Spleen (tissue), 11 donors: ENCODE measurements around the gene ZW10. TPM values are rescaled to one million over a fixed set of nuclear protein-coding genes. Genes with fewer than 3 reads are reported as not detected.

Source experiments
- DNase-seq: peaks from one replicate; pipeline ENCODE4 v3.0.0-alpha.2; 2020
- H3K27ac ChIP-seq, 8 donors: fragments of 200-600 bp; sonication (generic) in 7 of 8; 1 replicate in 4 of 8; 2 replicates in 4 of 8; pipeline versions ENCODE4 v1.5.0 to v1.8.0; 2016 to 2021; ENCODE audit warnings: inconsistent platforms in 4 of 8, mild to moderate bottlenecking in 4 of 8, moderate library complexity in 1 of 8
- H3K27me3 ChIP-seq, 7 donors: fragments of 200-600 bp; sonication (generic) in 6 of 7; replicated peaks in 1 of 7; 1 replicate in 4 of 7; 2 replicates in 3 of 7; pipeline versions ENCODE4 v1.5.0 to v1.8.0; 2016 to 2021; ENCODE audit warnings: inconsistent platforms in 3 of 7, mild to moderate bottlenecking in 1 of 7
- H3K36me3 ChIP-seq, 6 donors: fragments of 200-600 bp; sonication (generic) in 5 of 6; 1 replicate in 4 of 6; 2 replicates in 2 of 6; pipeline versions ENCODE4 v1.5.0 to v1.8.0; 2016 to 2021; ENCODE audit warnings: inconsistent platforms in 2 of 6
- H3K4me1 ChIP-seq, 6 donors: fragments of 200-600 bp; sonication (generic) in 5 of 6; 1 replicate in 3 of 6; 2 replicates in 3 of 6; pipeline versions ENCODE4 v1.5.0 to v1.8.0; 2016 to 2021; ENCODE audit warnings: inconsistent platforms in 3 of 6
- H3K4me3 ChIP-seq, 8 donors: fragments of 200-600 bp; sonication (generic) in 7 of 8; 1 replicate in 4 of 8; 2 replicates in 4 of 8; pipeline versions ENCODE4 v1.5.0 to v1.8.0; 2016 to 2021; ENCODE audit warnings: inconsistent platforms in 4 of 8, mild to moderate bottlenecking in 4 of 8, moderate library complexity in 2 of 8
- H3K9me3 ChIP-seq, 8 donors: fragments of 200-600 bp; sonication (generic) in 7 of 8; 1 replicate in 4 of 8; 2 replicates in 4 of 8; pipeline versions ENCODE4 v1.5.0 to v1.8.0; 2016 to 2021; ENCODE audit warnings: inconsistent platforms in 4 of 8
- CTCF ChIP-seq, 11 experiments: fragments of 200-600 bp in 7 of 11; fragments of 450-650 bp in 4 of 11; sonication (generic) in 4 of 11; IDR thresholded peaks in 8 of 11; conservative IDR thresholded peaks in 3 of 11; 1 replicate in 7 of 11; 2 replicates in 4 of 11; pipeline versions ENCODE4 v1.4.0 to v1.8.0; 2016 to 2021; ENCODE audit warnings: antibody characterized with exemption in 11 of 11, inconsistent platforms in 4 of 11, mild to moderate bottlenecking in 1 of 11
- POLR2A ChIP-seq, 3 donors: fragments of 450-650 bp; IDR thresholded peaks; one replicate each; pipeline ENCODE4 v1.5.1; 2017; ENCODE audit warnings: antibody characterized with exemption in 3 of 3, mild to moderate bottlenecking in 1 of 3
- POLR2AphosphoS5 ChIP-seq, 3 donors: sonication (generic); formaldehyde crosslinking; IDR thresholded peaks; one replicate each; pipeline ENCODE4 v1.5.1; 2017; ENCODE audit warnings: antibody characterized with exemption in 3 of 3
- WGBS, 5 donors: extraction: QIAGEN DNeasy Blood & Tissue Kit in 3 of 5; methylation state at CpG; one replicate each; pipeline versions ENCODE4 v1.1.5 to v1.1.7; 2013 to 2018; 5-methylcytosine and 5-hydroxymethylcytosine counted together
- intact Hi-C: fragments of 100-400 bp; cut with DNase I; formaldehyde crosslinking; loops from one replicate; pipeline ENCODE4 v1.15.0; 2023; ENCODE audit warnings: low total_unique reads
- polyA plus RNA-seq, 3 donors: library from polyadenylated mRNA; stranded (reverse); fragments of 200-250 nt; gene quantifications; one replicate each; pipeline ENCODE4 v1.2.1, GENCODE V29; 2013
- total RNA-seq, 7 donors: library from RNA; depleted of rRNA in 3 of 7; stranded (reverse); fragments of >200 nt in 3 of 7; fragmentation: NEBNext Ultra II Directional in 4 of 7; extraction: Animal tissue kit (Norgen Biotek cat#: 25700) in 4 of 7; gene quantifications; one replicate each; pipeline versions ENCODE4 v1.1.0 to v1.2.1, GENCODE V29; 2016 to 2021
- donor health status: healthy with polysubstance abuse.
- donor health status: DM: no; HTN: no; CAD: no; lungs with moderate emphysema.
- donor health status: DM: no; HTN: no; CAD: no.
- donor health status: Bipolar disorder and iron deficiency.
- donor health status: healthy.
- donor health status: DM: no; HTN: no; CAD: no.
- donor health status: DM: yes; HTN: yes; CAD: no.

The ZW10 gene
- total and polyA plus RNA-seq, 10 donors, result 3.2 to 15.7 (median 10.9) TPM

- no peaks in the 10 kb centered on the region for H3K27me3 ChIP-seq
- TF ChIP-seq POLR2A (IDR thresholded peaks at IDR 0.05) (no peak), CTCF (IDR thresholded peaks at IDR 0.05 in 8 of 11, conservative IDR thresholded peaks at IDR 0.05 in 3 of 11) (no peak), POLR2AphosphoS5 (IDR thresholded peaks at IDR 0.05) (no peak)
- no peak overlapping the region for H3K4me3 ChIP-seq
- WGBS, 5 donors, result 87 to 95% (median 94%) methylated on average over 5 of the region's 5 CpGs
- intact Hi-C loops, result no loop called here
- no peaks in the 10 kb centered on the region for H3K4me1 ChIP-seq
- H3K36me3 ChIP-seq, result peaks cover 0 to 7% (median 0%) of the 10 kb centered on the region in 6 donors
- no peak overlapping the region for H3K27ac ChIP-seq
- H3K9me3 ChIP-seq, result peaks cover 0 to 1% (median 0%) of the 10 kb centered on the region in 8 donors
- DNase-seq, result no peak
Observed at GRCh38 chr11:113725407-113725806, 48.1 kb downstream of the ZW10 start.

GRCh38 chr11:113724778-113725177 is 48.7 kb downstream of the ZW10 start:
- 86 to 94% (median 90%) methylated on average over 3 of the region's 3 CpGs for WGBS, 5 donors
- intact Hi-C loops, result no loop called here
- Histone ChIP-seq H3K27ac (no peak overlapping the region), H3K27me3 (no peaks in the 10 kb centered on the region), H3K4me3 (no peak overlapping the region), H3K9me3 (peaks cover 0 to 5% (median 0%) of the 10 kb centered on the region in 8 donors), H3K36me3 (peaks cover 0 to 11% (median 0%) of the 10 kb centered on the region in 6 donors), H3K4me1 (no peaks in the 10 kb centered on the region)
- no peak for DNase-seq
- TF ChIP-seq CTCF (IDR thresholded peaks at IDR 0.05 in 8 of 11, conservative IDR thresholded peaks at IDR 0.05 in 3 of 11), result no peak
- no peak for TF ChIP-seq POLR2A (IDR thresholded peaks at IDR 0.05)
- no peak for TF ChIP-seq POLR2AphosphoS5 (IDR thresholded peaks at IDR 0.05)

- TF ChIP-seq CTCF (IDR thresholded peaks at IDR 0.05 in 8 of 11, conservative IDR thresholded peaks at IDR 0.05 in 3 of 11) (no peak), POLR2A (IDR thresholded peaks at IDR 0.05) (no peak), POLR2AphosphoS5 (IDR thresholded peaks at IDR 0.05) (no peak)
- peaks cover 0 to 15% (median 0%) of the 10 kb centered on the region in 6 donors for H3K36me3 ChIP-seq
- intact Hi-C loops, result no loop called here
- no peak overlapping the region for H3K4me3 ChIP-seq
- DNase-seq, result no peak
- WGBS, 5 donors, result 79 to 96% (median 88%) methylated on average over 4 of the region's 4 CpGs
- H3K4me1 ChIP-seq, result no peaks in the 10 kb centered on the region
- H3K27me3 ChIP-seq, result no peaks in the 10 kb centered on the region
- H3K27ac ChIP-seq, result no peak overlapping the region
- H3K9me3 ChIP-seq, result peaks cover 0 to 5% (median 0%) of the 10 kb centered on the region in 8 donors
Observed at GRCh38 chr11:113723787-113724186, 49.7 kb downstream of the ZW10 start.

- H3K9me3 ChIP-seq, result peaks cover 0 to 5% (median 0%) of the 10 kb centered on the region in 8 donors
- TF ChIP-seq POLR2A (IDR thresholded peaks at IDR 0.05) (no peak), POLR2AphosphoS5 (IDR thresholded peaks at IDR 0.05) (no peak), CTCF (IDR thresholded peaks at IDR 0.05 in 8 of 11, conservative IDR thresholded peaks at IDR 0.05 in 3 of 11) (no peak)
- no peaks in the 10 kb centered on the region for H3K27me3 ChIP-seq
- no peak overlapping the region for H3K27ac ChIP-seq
- no peaks in the 10 kb centered on the region for H3K4me1 ChIP-seq
- H3K36me3 ChIP-seq, result peaks cover 0 to 15% (median 0%) of the 10 kb centered on the region in 6 donors
- WGBS, 5 donors, result 76 to 93% (median 92%) methylated on average over 3 of the region's 3 CpGs
- DNase-seq, result no peak
- H3K4me3 ChIP-seq, result no peak overlapping the region
- intact Hi-C loops, result no loop called here
Observed at GRCh38 chr11:113722934-113723333, 50.6 kb downstream of the ZW10 start.
